Measurements from ENCODE around the gene TSPAN9.

TSPAN9 gene

GRCh38 chr12:3076730-3077571 lies at the start of gene TSPAN9:
TSS of gene TSPAN9 (plus strand) at chr12:3077379. CDS start at chr12:3201194, 123,815 bp downstream.
- peak; percentile 82 for DNase-seq

- no peak for DNase-seq
Measured at GRCh38 chr12:3028108-3028507, 49.1 kb upstream of the TSPAN9 start.

DNA sequence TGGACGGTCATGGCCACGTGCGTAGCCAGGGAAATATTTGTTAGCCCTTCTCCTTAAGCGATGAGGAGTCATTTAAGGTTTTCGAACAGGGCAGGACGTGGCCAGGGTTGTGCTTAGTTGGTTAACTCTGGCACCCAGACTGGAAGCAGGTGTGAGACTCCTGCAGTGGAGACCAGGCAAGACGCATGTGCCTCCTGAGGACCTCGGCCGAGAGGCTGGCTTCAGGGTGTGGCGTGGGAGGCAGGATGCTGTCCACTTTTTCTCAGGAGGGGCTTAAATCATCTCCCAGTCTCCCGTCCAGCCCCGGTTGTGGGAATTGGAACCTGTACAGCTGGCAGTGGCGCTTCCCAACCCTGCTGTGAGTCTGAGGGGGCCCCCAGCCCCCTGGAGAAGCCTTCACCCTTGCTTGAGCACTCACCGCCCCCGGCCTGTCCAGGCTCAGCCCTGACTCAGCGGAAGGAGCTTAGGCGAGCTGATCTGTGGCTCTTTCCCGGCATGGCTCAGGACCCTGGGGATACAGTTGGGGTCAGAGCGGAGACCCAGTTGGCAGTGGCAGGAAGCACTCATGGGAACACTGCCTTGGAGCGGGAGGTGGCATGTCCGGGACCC lies 46.3 kb upstream of the TSPAN9 start:
- DNase-seq: no peak

DNA sequence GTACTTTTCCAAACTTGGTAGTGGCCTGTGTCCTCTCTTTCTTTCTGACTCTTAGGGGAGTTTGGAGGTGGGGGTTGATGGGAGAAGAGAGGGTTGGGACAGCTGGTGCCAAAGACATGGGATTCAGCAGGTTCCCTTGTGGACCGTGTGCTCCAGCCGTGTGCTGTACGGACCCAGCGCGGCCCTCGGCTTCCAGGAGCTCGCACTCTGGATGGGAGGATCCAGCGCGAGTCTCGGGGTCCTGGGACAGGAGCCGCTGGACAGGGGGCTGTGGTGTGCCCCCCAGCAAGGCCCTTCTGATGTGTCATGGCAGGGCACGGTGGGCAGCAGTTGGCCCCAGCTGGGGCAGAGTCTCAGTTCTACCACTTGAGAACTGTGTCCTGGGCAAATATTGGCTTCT lies 45.0 kb upstream of the TSPAN9 start:
- no peak for DNase-seq

GRCh38 chr12:3032770-3033538 lies 44.2 kb upstream of the TSPAN9 start:
- peak; percentile 41 for DNase-seq

DNA sequence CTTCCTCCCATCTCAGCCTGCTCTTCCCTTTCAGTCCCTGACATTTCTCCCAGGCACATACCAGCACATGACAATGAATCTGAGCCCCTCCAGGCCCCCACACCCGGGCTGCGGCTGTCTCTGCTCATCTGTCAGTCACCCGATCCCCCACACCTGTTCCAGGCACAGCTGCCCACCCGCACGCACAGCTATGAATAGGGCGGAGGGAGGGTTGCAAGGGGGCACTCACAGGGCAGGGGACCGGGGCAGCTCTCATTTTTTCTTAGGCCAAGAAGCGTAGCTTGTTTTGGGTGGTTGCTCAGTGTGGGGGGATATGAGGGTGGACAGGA lies 43.7 kb upstream of the TSPAN9 start:
- no peak for DNase-seq

DNA sequence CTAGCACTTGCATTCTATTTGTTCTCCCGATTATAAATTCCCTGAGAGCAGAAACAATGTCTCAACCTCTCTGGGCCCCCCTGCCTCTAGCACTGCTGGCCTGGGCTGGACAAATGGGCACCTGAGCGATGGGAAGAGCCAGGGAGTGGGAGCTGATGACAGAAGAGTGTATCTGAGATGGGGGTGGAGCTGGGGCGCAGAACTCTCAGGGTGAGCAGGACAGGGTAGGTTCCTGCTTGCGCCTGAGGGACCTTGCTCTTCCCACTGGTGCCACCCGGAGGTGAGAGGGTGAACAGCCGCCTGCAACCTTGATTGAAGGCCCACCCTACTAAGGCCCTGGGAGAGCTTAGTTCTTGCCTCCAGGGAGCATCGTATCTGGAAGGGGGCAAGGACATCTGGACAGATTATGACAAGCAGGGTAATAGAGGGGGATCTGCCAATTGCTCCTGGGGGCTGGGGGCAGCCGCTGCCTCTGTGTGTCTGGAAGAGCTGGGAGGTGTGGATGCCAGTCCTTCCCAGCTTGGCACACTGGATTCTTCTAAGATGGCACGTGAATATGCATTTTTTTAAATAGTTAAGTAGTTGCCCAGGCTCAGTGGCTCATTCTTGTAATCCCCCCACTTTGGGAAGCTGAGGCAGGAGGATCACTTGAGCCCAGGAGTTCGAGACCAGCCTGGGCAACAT lies 43.0 kb upstream of the TSPAN9 start:
- DNase-seq: peak; percentile 79

DNA sequence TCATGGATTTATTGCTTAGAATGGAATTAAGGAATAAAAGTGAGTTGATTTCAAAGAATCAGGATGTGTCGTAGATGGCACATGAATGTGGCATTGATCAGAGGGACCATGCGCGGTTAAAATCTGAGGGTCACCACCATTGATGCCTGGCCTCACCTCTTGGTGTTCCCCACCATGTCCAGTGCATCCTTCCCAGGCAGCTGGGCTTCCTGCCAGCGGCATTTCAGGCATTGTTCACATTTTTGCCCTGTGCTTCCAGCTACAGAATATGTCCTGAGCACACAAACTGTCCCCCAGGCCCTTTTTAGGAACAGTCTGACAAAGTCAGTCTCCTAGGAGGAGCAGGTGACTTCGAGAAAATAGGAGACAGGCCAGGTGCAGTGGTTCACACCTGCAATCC lies 42.0 kb upstream of the TSPAN9 start:
- no peak for DNase-seq

- DNase-seq: peak; percentile 71
Measured at GRCh38 chr12:3035815-3036702, 41.1 kb upstream of the TSPAN9 start.

DNA sequence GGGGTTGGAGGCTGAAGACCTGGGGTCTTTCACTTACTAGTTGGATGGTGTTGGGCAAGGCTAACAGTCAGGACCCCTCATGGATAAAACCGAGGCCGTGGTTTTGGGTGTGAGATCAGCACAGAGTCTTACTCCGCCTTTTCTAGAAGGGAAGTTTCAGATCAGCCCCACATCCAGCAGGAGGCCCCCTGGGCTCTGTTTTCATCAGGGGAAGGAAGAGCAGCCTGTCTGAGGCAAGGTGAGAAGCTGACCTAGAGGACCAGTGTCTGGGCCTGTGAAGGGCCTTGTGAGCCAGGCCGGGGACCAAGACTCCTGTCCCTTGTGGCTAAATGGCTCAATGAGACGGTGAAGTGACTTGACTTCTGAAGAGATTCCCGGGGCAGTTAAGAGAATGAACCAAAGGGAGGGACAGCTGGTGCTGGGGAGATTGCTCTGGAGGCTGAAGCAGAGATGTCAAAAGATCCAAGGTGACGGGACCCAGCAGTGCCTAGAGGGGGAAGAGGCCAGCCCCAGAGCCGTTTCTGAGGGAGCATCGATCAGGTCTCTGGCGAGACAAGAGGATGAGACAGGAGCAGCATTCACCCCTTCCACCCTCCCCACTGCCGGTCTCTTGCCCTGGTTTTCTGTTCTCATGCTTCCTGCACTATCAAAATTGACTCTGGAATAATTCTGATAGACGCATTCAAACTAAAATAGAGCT lies 40.1 kb upstream of the TSPAN9 start:
- DNase-seq: peak; percentile 22

- no peak for DNase-seq
Measured at GRCh38 chr12:3038166-3038565, 39.0 kb upstream of the TSPAN9 start.

DNA sequence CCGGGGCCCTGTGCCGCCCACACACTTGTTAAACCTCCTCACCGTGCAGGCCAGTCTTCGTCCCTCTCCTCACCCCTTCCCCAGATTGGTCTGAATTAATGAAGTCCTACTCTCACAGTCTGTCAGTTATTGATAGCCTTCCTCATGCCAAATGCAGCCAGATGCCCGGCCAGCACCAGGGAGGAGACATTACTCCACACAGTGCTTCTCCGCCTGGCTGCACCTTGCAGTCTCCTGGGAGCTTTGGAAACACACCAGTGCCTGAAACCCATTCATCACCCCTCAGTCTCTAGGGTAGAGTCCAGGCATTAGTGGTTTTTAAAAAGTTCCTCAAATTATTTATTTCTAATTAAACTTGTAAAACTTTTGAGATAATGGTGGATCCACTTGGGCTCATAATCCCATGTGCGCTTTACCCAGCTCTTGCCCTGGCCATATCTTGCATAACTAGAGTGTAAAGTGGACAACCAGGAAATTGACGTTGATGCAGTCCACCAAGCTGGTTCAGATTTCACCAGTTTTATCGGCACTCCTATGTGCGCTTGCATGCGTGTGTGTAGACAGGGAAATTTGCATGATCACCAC lies 38.2 kb upstream of the TSPAN9 start:
- DNase-seq: no peak

DNA sequence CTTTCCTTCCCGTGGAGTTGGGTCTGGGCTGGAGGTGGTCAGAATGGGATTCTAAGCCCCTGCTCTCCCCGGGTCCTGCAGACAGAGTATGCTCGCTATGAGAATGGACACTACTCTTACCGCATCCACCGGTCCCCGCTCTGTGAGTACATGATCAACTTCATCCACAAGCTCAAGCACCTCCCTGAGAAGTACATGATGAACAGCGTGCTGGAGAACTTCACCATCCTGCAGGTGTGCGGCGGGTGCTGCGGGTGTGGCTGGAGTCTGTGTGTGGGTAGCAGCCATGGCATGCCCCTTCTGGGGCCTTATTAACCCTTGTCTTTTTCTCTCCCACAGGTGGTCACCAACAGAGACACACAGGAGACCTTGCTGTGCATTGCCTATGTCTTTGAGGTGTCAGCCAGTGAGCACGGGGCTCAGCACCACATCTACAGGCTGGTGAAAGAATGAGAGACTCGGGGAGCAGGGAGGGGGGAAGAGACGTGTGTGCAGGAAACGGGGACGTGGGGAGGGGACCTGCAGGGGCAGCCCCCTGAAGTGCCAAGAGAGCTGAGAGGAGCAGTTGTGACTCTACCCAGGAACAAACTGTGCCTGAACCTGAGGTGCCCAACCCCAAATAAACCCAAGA lies 37.0 kb upstream of the TSPAN9 start:
- DNase-seq: no peak

DNA sequence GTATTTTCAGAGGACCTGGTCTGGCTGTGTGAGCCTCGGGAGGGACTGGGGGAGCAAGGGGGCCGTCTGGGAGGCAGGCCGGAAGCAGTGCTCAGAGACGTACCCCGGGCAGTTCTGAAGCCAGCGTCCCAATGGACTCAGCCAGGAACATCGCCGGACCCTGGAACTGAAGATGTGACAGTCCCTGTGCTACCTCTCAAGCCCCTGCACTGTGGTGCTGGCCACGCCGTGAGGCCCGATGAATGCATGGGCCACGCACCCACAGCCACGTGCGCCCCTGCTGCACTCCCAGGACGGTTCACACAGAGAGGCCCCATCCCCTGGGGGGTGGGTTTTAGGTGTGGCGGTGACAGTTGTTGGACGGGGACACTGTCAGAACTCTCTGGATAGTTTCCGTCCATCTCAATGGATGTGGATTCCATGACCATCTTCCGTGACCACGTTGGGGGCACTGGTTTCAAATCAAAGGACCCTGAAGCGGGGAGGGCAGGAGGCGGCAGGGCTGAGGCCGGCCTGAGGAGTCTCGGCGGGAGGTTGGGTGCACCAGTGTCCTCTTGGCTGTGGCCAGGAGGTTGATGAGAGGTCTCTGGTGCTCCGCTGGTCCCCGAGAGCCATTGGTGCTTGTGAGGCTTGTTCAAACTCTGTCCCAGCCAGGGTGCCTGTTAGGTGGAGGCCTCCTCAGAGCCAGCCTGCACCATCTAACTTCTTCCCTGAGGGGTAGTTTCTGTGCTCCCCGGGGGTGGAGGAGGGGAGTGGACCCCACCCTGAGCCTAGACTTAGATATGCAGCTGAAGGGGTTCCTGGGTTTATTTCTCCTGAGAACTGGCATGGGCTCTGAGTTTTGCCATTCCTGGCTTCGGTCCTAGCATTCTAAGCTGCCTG lies 36.3 kb upstream of the TSPAN9 start:
- no peak for DNase-seq

GRCh38 chr12:3041558-3042164 lies 35.5 kb upstream of the TSPAN9 start:
- peak; percentile 73 for DNase-seq

DNA sequence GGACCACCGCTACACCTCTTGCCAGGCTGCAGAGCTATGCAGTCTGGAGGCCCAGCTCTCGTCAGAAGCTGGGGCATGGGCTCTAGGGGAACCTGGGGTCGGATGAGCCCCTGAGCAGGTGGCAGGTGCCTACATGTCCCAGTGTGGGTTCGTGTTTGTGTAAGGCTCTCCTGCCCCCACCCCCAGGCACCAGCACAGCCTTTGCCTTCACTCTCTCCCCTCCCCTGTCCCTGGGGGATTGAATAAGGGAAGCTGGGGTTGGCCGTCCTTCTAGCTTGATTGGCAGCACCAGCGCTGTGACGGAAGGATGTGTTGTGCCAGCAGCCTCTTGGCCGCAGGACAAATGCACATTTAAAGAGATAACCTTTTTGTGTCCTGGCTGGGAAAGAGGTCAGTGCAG lies 34.8 kb upstream of the TSPAN9 start:
- no peak for DNase-seq

- no peak for DNase-seq
Measured at GRCh38 chr12:3042826-3043225, 34.4 kb upstream of the TSPAN9 start.

GRCh38 chr12:3043406-3043805 lies 33.8 kb upstream of the TSPAN9 start:
- no peak for DNase-seq

GRCh38 chr12:3044141-3044630 lies 33.0 kb upstream of the TSPAN9 start:
- no peak for DNase-seq

All from retina (tissue), 1 donor.